ENCODE data around the gene BMP8B. TPM values are rescaled to one million over a fixed set of nuclear protein-coding genes. Genes with fewer than 3 reads are reported as not detected.
A peak's percentile ranks its signal among the peaks of the same experiment; 100 is the strongest.
"Not testable (repeated sequence)": the region's sequence is repeated elsewhere in the genome, so short reads cannot be mapped to it uniquely, and the experiment has no call there.

The BMP8B gene
- total RNA-seq, 2 donors from 2014 or later: 0.24 to 0.69 TPM

- DNase-seq (ENCODE audit: low spot score): peak; percentile 87
- intact Hi-C loops (cut with DNase I): loop anchor here (5.0 to 10.0 kb wide), 2 partner anchors 87 to 155 kb away; partner anchors contain the start of gene MYCL (in 1 of the 2)
Observed at GRCh38 chr1:39817091-39817932, 28.6 kb upstream of the BMP8B start.

GRCh38 chr1:39816415-39817090, 27.9 kb upstream of the BMP8B start:
- DNase-seq (ENCODE audit: low spot score): peak; percentile 94
- intact Hi-C loops (cut with DNase I): loop anchor here (5.0 to 10.0 kb wide), 2 partner anchors 88 to 156 kb away; partner anchors contain the start of gene MYCL (in 1 of the 2)

GRCh38 chr1:39812913-39813312, 24.2 kb upstream of the BMP8B start:
- intact Hi-C loops (cut with DNase I): loop anchor here in 1 of 2 donors (10.0 kb wide), 1 partner anchor 92 kb away; the partner anchor contains the start of gene MYCL
- DNase-seq (ENCODE audit: low spot score): peak; percentile 16

- DNase-seq (ENCODE audit: low spot score): no peak
- intact Hi-C loops (cut with DNase I): no loop called here
Observed at GRCh38 chr1:39808784-39809517, 20.3 kb upstream of the BMP8B start.

- intact Hi-C loops (cut with DNase I): no loop called here
- no peak for DNase-seq (ENCODE audit: low spot score)
Observed at GRCh38 chr1:39805385-39805784, 16.7 kb upstream of the BMP8B start.

- peak; percentile 70 for DNase-seq (ENCODE audit: low spot score)
- intact Hi-C loops (cut with DNase I): no loop called here
Observed at GRCh38 chr1:39802496-39803260, 14.0 kb upstream of the BMP8B start.

- intact Hi-C loops (cut with DNase I): no loop called here
- DNase-seq (ENCODE audit: low spot score): peak; percentile 13
Observed at GRCh38 chr1:39800471-39800835, 11.8 kb upstream of the BMP8B start.

GRCh38 chr1:39799770-39800470, 11.3 kb upstream of the BMP8B start:
- DNase-seq (ENCODE audit: low spot score): peak; percentile 94
- intact Hi-C loops (cut with DNase I): no loop called here

GRCh38 chr1:39798859-39799769, 10.4 kb upstream of the BMP8B start:
- intact Hi-C loops (cut with DNase I): not testable (repeated sequence)
- DNase-seq (ENCODE audit: low spot score): peak; percentile 93

GRCh38 chr1:39795651-39796050, 7.0 kb upstream of the BMP8B start:
- DNase-seq (ENCODE audit: low spot score): peak; percentile 50

GRCh38 chr1:39791838-39792237, 3.2 kb upstream of the BMP8B start:
- intact Hi-C loops (cut with DNase I): no loop called here
- no peak for DNase-seq (ENCODE audit: low spot score)

More at GRCh38 chr1:39795651-39796050, 7.0 kb upstream of the BMP8B start:
- intact Hi-C loops (cut with DNase I): no loop called here

- DNase-seq (ENCODE audit: low spot score): peak; percentile 78
- intact Hi-C loops (cut with DNase I): no loop called here
Observed at GRCh38 chr1:39789571-39790110, 976 bp upstream of the BMP8B start.

- DNase-seq (ENCODE audit: low spot score): no peak
- intact Hi-C loops (cut with DNase I): no loop called here
Observed at GRCh38 chr1:39788426-39788757, 273 bp downstream of the BMP8B start.

- peak; percentile 75 for DNase-seq (ENCODE audit: low spot score)
- intact Hi-C loops (cut with DNase I): not testable (repeated sequence)
Observed at GRCh38 chr1:39787964-39788363, 701 bp downstream of the BMP8B start.

- intact Hi-C loops (cut with DNase I): no loop called here
- DNase-seq (ENCODE audit: low spot score): peak; percentile 82
Observed at GRCh38 chr1:39787468-39787867, 1.2 kb downstream of the BMP8B start.

- DNase-seq (ENCODE audit: low spot score); intact Hi-C loops (cut with DNase I): not testable (repeated sequence)
Observed at GRCh38 chr1:39787108-39787375, 1.6 kb downstream of the BMP8B start.

GRCh38 chr1:39786303-39787107, 2.2 kb downstream of the BMP8B start:
- DNase-seq (ENCODE audit: low spot score): peak; percentile 66

More at GRCh38 chr1:39786303-39787107, 2.2 kb downstream of the BMP8B start:
- intact Hi-C loops (cut with DNase I): not testable (repeated sequence)

Measured in posterior vena cava (tissue), 2 donors.